ENCODE measurements around the gene DOK3.

Gene DOK3

GRCh38 chr5:177509991-177510566, 453 bp upstream of the DOK3 start:
- TF ChIP-seq REST (IDR thresholded peaks at IDR 0.05; ENCODE audit: insufficient read depth in 1 of 2, low read depth in 2 of 2, low read length in 2 of 2) (no peak), POLR2AphosphoS5 (IDR thresholded peaks at IDR 0.05; ENCODE audit: low read depth, low read length) (no peak), TAF1 (IDR thresholded peaks at IDR 0.05; ENCODE audit: borderline replicate concordance, insufficient read depth, low read length) (no peak), SIN3A (IDR thresholded peaks at IDR 0.05; ENCODE audit: borderline replicate concordance, insufficient read depth, low read length) (no peak), FOXP2 (optimal IDR thresholded peaks at IDR 0.05; ENCODE audit: borderline replicate concordance, extremely low read depth, extremely low read length, insufficient read depth) (no peak)

GRCh38 chr5:177508837-177509236, 789 bp downstream of the DOK3 start:
- TF ChIP-seq TAF1 (IDR thresholded peaks at IDR 0.05; ENCODE audit: borderline replicate concordance, insufficient read depth, low read length) (no peak), POLR2AphosphoS5 (IDR thresholded peaks at IDR 0.05; ENCODE audit: low read depth, low read length) (no peak), SIN3A (IDR thresholded peaks at IDR 0.05; ENCODE audit: borderline replicate concordance, insufficient read depth, low read length) (no peak), FOXP2 (optimal IDR thresholded peaks at IDR 0.05; ENCODE audit: borderline replicate concordance, extremely low read depth, extremely low read length, insufficient read depth) (no peak), REST (IDR thresholded peaks at IDR 0.05; ENCODE audit: insufficient read depth in 1 of 2, low read depth in 2 of 2, low read length in 2 of 2) (no peak)

- TF ChIP-seq SIN3A (IDR thresholded peaks at IDR 0.05; ENCODE audit: borderline replicate concordance, insufficient read depth, low read length) (no peak), FOXP2 (optimal IDR thresholded peaks at IDR 0.05; ENCODE audit: borderline replicate concordance, extremely low read depth, extremely low read length, insufficient read depth) (no peak)
Observed at GRCh38 chr5:177508221-177508611, 1.4 kb downstream of the DOK3 start.

- TF ChIP-seq SIN3A (IDR thresholded peaks at IDR 0.05; ENCODE audit: borderline replicate concordance, insufficient read depth, low read length), result no peak
- TF ChIP-seq FOXP2 (optimal IDR thresholded peaks at IDR 0.05; ENCODE audit: borderline replicate concordance, extremely low read depth, extremely low read length, insufficient read depth), result no peak
- TF ChIP-seq TAF1 (IDR thresholded peaks at IDR 0.05; ENCODE audit: borderline replicate concordance, insufficient read depth, low read length), result no peak
Observed at GRCh38 chr5:177507596-177508220, 1.9 kb downstream of the DOK3 start.

- TF ChIP-seq POLR2AphosphoS5 (IDR thresholded peaks at IDR 0.05; ENCODE audit: low read depth, low read length), result no peak
- TF ChIP-seq SIN3A (IDR thresholded peaks at IDR 0.05; ENCODE audit: borderline replicate concordance, insufficient read depth, low read length), result no peak
- no peak for TF ChIP-seq REST (IDR thresholded peaks at IDR 0.05; ENCODE audit: insufficient read depth in 1 of 2, low read depth in 2 of 2, low read length in 2 of 2)
- TF ChIP-seq FOXP2 (optimal IDR thresholded peaks at IDR 0.05; ENCODE audit: borderline replicate concordance, extremely low read depth, extremely low read length, insufficient read depth), result no peak
Observed at GRCh38 chr5:177507165-177507564, 2.5 kb downstream of the DOK3 start.

- TF ChIP-seq TAF1 (IDR thresholded peaks at IDR 0.05; ENCODE audit: borderline replicate concordance, insufficient read depth, low read length) (no peak), SIN3A (IDR thresholded peaks at IDR 0.05; ENCODE audit: borderline replicate concordance, insufficient read depth, low read length) (no peak)
Observed at GRCh38 chr5:177505075-177505474, 4.6 kb downstream of the DOK3 start.

Measured in PFSK-1 (cell line).